H1 (cell line): ENCODE data around the gene ZFP64. TPM values are rescaled to one million over a fixed set of nuclear protein-coding genes. Genes with fewer than 3 reads are reported as not detected.

ENCODE experiments used
- ASH2L ChIP-seq: fragments of 200-600, 300-600 bp; sonication (generic); IDR thresholded peaks from one replicate; pipeline ENCODE4 v1.7.1; 2017; ENCODE audit warnings: low read length
- BCL11A ChIP-seq, 2 experiments: IDR thresholded peaks; one replicate each; pipeline ENCODE4 v1.6.1; 2011; ENCODE audit warnings: low read depth in 2 of 2, low read length in 2 of 2, mild to moderate bottlenecking in 2 of 2
- CTBP2 ChIP-seq: IDR thresholded peaks from 2 replicates; pipeline ENCODE4 v1.7.0; 2011; ENCODE audit warnings: borderline replicate concordance, mild to moderate bottlenecking, moderate library complexity, mixed read lengths, low read length; ENCODE audit not compliant: insufficient read depth, insufficient read length
- HDAC6 ChIP-seq: IDR thresholded peaks from one replicate; pipeline ENCODE4 v1.7.1; 2012; ENCODE audit warnings: low read depth, mild to moderate bottlenecking, inconsistent platforms, low read length, moderate library complexity
- NRF1 ChIP-seq: IDR thresholded peaks from 2 replicates; pipeline ENCODE4 v1.6.1; 2011; ENCODE audit warnings: mild to moderate bottlenecking, low read depth, low read length, improper control_type of control experiment
- POLR2A ChIP-seq, 2 experiments: IDR thresholded peaks; 1 replicate in 1 of 2; 2 replicates in 1 of 2; pipeline ENCODE4 v1.6.1; 2011; ENCODE audit warnings: low read depth in 2 of 2, low read length in 2 of 2, mild to moderate bottlenecking in 2 of 2; ENCODE audit errors: control extremely low read depth in 1 of 2
- POLR2AphosphoS5 ChIP-seq: IDR thresholded peaks from 2 replicates; pipeline ENCODE4 v1.6.1; 2011; ENCODE audit warnings: low read depth, low read length
- polyA plus RNA-seq, 7 experiments: library from polyadenylated mRNA; depleted of rRNA in 3 of 7; stranded (reverse) in 5 of 7; unstranded in 2 of 7; fragments of >200 nt in 5 of 7; fragments of 200-250 nt in 2 of 7; gene quantifications; 1 replicate in 5 of 7; 2 replicates in 1 of 7; 4 replicates in 1 of 7; pipeline versions ENCODE4 v1.2.1 to v1.2.3, GENCODE V29; 2011 to 2013; ENCODE audit warnings: missing spikeins in 2 of 7, mixed read lengths in 2 of 7
- total RNA-seq: library from RNA; stranded (reverse); fragmentation: NEBNext Ultra II Directional; extraction: Animal tissue kit (Norgen Biotek cat#: 25700); gene quantifications from 2 replicates; pipeline ENCODE4 v1.2.1, GENCODE V29; 2021
- TF ChIP-seq, protein P1 (sequence below): fragments of 300-600 bp; sonication (generic); IDR thresholded peaks from 2 replicates; pipeline ENCODE4 v1.7.1; 2012; ENCODE audit warnings: low read length, moderate library complexity, mild to moderate bottlenecking, inconsistent platforms; ENCODE audit not compliant: insufficient replicate concordance

Gene ZFP64
- total and polyA plus RNA-seq, 2 of the 8 experiments (the other 6 are each of a cell fraction or from before 2014, with no cell fraction given): 25.3 to 43.7 TPM

GRCh38 chr20:52160621-52161204, 30.9 kb downstream of the ZFP64 start (continued):
- TF ChIP-seq, protein P1, sequence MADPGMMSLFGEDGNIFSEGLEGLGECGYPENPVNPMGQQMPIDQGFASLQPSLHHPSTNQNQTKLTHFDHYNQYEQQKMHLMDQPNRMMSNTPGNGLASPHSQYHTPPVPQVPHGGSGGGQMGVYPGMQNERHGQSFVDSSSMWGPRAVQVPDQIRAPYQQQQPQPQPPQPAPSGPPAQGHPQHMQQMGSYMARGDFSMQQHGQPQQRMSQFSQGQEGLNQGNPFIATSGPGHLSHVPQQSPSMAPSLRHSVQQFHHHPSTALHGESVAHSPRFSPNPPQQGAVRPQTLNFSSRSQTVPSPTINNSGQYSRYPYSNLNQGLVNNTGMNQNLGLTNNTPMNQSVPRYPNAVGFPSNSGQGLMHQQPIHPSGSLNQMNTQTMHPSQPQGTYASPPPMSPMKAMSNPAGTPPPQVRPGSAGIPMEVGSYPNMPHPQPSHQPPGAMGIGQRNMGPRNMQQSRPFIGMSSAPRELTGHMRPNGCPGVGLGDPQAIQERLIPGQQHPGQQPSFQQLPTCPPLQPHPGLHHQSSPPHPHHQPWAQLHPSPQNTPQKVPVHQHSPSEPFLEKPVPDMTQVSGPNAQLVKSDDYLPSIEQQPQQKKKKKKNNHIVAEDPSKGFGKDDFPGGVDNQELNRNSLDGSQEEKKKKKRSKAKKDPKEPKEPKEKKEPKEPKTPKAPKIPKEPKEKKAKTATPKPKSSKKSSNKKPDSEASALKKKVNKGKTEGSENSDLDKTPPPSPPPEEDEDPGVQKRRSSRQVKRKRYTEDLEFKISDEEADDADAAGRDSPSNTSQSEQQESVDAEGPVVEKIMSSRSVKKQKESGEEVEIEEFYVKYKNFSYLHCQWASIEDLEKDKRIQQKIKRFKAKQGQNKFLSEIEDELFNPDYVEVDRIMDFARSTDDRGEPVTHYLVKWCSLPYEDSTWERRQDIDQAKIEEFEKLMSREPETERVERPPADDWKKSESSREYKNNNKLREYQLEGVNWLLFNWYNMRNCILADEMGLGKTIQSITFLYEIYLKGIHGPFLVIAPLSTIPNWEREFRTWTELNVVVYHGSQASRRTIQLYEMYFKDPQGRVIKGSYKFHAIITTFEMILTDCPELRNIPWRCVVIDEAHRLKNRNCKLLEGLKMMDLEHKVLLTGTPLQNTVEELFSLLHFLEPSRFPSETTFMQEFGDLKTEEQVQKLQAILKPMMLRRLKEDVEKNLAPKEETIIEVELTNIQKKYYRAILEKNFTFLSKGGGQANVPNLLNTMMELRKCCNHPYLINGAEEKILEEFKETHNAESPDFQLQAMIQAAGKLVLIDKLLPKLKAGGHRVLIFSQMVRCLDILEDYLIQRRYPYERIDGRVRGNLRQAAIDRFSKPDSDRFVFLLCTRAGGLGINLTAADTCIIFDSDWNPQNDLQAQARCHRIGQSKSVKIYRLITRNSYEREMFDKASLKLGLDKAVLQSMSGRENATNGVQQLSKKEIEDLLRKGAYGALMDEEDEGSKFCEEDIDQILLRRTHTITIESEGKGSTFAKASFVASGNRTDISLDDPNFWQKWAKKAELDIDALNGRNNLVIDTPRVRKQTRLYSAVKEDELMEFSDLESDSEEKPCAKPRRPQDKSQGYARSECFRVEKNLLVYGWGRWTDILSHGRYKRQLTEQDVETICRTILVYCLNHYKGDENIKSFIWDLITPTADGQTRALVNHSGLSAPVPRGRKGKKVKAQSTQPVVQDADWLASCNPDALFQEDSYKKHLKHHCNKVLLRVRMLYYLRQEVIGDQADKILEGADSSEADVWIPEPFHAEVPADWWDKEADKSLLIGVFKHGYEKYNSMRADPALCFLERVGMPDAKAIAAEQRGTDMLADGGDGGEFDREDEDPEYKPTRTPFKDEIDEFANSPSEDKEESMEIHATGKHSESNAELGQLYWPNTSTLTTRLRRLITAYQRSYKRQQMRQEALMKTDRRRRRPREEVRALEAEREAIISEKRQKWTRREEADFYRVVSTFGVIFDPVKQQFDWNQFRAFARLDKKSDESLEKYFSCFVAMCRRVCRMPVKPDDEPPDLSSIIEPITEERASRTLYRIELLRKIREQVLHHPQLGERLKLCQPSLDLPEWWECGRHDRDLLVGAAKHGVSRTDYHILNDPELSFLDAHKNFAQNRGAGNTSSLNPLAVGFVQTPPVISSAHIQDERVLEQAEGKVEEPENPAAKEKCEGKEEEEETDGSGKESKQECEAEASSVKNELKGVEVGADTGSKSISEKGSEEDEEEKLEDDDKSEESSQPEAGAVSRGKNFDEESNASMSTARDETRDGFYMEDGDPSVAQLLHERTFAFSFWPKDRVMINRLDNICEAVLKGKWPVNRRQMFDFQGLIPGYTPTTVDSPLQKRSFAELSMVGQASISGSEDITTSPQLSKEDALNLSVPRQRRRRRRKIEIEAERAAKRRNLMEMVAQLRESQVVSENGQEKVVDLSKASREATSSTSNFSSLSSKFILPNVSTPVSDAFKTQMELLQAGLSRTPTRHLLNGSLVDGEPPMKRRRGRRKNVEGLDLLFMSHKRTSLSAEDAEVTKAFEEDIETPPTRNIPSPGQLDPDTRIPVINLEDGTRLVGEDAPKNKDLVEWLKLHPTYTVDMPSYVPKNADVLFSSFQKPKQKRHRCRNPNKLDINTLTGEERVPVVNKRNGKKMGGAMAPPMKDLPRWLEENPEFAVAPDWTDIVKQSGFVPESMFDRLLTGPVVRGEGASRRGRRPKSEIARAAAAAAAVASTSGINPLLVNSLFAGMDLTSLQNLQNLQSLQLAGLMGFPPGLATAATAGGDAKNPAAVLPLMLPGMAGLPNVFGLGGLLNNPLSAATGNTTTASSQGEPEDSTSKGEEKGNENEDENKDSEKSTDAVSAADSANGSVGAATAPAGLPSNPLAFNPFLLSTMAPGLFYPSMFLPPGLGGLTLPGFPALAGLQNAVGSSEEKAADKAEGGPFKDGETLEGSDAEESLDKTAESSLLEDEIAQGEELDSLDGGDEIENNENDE: no peak
- TF ChIP-seq POLR2A (IDR thresholded peaks at IDR 0.05; ENCODE audit: control extremely low read depth in 1 of 2, low read depth in 2 of 2, low read length in 2 of 2) (no peak), ASH2L (no peak), HDAC6 (no peak), CTBP2 (no peak), BCL11A (IDR thresholded peaks at IDR 0.05; ENCODE audit: low read depth in 2 of 2, low read length in 2 of 2) (no peak), NRF1 (no peak), POLR2AphosphoS5 (no peak)
